Measurements from ENCODE around the gene MPZL2. TPM values are rescaled to one million over a fixed set of nuclear protein-coding genes. Genes with fewer than 3 reads are reported as not detected.

Gene MPZL2
- total and polyA plus RNA-seq, 2 of the 13 experiments (the other 11 are each of a cell fraction or from before 2014, with no cell fraction given), result 27.9 to 53.7 TPM

DNA sequence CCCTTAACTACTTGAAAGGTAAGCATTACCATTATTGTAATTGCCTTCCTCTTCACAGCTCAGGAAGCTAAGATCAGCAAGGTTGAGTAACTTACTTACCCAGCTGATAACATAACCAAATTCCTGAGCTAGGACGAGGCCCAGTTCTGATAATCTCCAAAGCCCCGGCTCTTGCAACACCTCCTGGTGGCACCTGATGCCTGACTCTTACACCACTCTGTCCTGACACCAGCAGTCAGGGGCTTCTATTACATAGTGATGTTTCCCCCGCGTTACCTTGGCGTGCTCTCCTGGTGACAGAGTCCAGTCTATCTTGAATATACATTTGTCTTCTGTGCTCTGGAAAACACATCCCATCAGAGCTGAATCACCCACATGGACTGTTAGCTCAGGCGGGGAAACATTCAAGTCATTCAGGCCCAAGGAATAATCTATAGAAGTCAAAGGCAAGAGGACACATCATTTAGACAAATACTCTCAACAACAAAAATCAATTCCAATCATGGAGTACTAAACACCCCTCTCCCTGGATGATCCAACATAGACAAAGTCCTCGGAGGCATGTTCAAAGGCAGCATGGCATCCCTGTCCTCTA is 51.9 kb downstream of the MPZL2 start (continued):
- TF ChIP-seq, protein P1, sequence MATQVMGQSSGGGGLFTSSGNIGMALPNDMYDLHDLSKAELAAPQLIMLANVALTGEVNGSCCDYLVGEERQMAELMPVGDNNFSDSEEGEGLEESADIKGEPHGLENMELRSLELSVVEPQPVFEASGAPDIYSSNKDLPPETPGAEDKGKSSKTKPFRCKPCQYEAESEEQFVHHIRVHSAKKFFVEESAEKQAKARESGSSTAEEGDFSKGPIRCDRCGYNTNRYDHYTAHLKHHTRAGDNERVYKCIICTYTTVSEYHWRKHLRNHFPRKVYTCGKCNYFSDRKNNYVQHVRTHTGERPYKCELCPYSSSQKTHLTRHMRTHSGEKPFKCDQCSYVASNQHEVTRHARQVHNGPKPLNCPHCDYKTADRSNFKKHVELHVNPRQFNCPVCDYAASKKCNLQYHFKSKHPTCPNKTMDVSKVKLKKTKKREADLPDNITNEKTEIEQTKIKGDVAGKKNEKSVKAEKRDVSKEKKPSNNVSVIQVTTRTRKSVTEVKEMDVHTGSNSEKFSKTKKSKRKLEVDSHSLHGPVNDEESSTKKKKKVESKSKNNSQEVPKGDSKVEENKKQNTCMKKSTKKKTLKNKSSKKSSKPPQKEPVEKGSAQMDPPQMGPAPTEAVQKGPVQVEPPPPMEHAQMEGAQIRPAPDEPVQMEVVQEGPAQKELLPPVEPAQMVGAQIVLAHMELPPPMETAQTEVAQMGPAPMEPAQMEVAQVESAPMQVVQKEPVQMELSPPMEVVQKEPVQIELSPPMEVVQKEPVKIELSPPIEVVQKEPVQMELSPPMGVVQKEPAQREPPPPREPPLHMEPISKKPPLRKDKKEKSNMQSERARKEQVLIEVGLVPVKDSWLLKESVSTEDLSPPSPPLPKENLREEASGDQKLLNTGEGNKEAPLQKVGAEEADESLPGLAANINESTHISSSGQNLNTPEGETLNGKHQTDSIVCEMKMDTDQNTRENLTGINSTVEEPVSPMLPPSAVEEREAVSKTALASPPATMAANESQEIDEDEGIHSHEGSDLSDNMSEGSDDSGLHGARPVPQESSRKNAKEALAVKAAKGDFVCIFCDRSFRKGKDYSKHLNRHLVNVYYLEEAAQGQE (IDR thresholded peaks at IDR 0.05; ENCODE audit: borderline replicate concordance in 1 of 2, low read depth in 1 of 2, low read length in 2 of 2), result 0 out of 4 replicates have a peak, but pooled peaks of 1 of the 2 experiments have one; percentile 12
- TF ChIP-seq, protein P2, sequence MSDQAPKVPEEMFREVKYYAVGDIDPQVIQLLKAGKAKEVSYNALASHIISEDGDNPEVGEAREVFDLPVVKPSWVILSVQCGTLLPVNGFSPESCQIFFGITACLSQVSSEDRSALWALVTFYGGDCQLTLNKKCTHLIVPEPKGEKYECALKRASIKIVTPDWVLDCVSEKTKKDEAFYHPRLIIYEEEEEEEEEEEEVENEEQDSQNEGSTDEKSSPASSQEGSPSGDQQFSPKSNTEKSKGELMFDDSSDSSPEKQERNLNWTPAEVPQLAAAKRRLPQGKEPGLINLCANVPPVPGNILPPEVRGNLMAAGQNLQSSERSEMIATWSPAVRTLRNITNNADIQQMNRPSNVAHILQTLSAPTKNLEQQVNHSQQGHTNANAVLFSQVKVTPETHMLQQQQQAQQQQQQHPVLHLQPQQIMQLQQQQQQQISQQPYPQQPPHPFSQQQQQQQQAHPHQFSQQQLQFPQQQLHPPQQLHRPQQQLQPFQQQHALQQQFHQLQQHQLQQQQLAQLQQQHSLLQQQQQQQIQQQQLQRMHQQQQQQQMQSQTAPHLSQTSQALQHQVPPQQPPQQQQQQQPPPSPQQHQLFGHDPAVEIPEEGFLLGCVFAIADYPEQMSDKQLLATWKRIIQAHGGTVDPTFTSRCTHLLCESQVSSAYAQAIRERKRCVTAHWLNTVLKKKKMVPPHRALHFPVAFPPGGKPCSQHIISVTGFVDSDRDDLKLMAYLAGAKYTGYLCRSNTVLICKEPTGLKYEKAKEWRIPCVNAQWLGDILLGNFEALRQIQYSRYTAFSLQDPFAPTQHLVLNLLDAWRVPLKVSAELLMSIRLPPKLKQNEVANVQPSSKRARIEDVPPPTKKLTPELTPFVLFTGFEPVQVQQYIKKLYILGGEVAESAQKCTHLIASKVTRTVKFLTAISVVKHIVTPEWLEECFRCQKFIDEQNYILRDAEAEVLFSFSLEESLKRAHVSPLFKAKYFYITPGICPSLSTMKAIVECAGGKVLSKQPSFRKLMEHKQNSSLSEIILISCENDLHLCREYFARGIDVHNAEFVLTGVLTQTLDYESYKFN (CRISPR knock-in tag; conservative IDR thresholded peaks at IDR 0.05), result peak; percentile 95
- TF ChIP-seq, protein P3, sequence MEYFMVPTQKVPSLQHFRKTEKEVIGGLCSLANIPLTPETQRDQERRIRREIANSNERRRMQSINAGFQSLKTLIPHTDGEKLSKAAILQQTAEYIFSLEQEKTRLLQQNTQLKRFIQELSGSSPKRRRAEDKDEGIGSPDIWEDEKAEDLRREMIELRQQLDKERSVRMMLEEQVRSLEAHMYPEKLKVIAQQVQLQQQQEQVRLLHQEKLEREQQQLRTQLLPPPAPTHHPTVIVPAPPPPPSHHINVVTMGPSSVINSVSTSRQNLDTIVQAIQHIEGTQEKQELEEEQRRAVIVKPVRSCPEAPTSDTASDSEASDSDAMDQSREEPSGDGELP (IDR thresholded peaks at IDR 0.05; ENCODE audit: borderline replicate concordance, low read depth), result peak; percentile 99
- TF ChIP-seq IKZF4 (CRISPR knock-in tag; IDR thresholded peaks at IDR 0.05; ENCODE audit: borderline replicate concordance, low read depth, not compliant biosample characterization) (no peak), MED1 (CRISPR knock-in tag; IDR thresholded peaks at IDR 0.05) (peak; percentile 96), ZNF292 (CRISPR knock-in tag; IDR thresholded peaks at IDR 0.05; ENCODE audit: borderline replicate concordance, low read depth) (0 out of 2 replicates have a peak, but pooled peaks have one; percentile 44), ASH2L (IDR thresholded peaks at IDR 0.05; ENCODE audit: insufficient read length, low read depth, low read length) (peak; percentile 82), ZNF253 (CRISPR knock-in tag; IDR thresholded peaks at IDR 0.05; ENCODE audit: borderline replicate concordance) (0 out of 2 replicates have a peak, but pooled peaks have one; percentile 30), MYNN (CRISPR knock-in tag; IDR thresholded peaks at IDR 0.05; ENCODE audit: low read depth) (peak; percentile 98), RARA (CRISPR knock-in tag; IDR thresholded peaks at IDR 0.05) (peak; percentile 84)
- TF ChIP-seq, protein P4, sequence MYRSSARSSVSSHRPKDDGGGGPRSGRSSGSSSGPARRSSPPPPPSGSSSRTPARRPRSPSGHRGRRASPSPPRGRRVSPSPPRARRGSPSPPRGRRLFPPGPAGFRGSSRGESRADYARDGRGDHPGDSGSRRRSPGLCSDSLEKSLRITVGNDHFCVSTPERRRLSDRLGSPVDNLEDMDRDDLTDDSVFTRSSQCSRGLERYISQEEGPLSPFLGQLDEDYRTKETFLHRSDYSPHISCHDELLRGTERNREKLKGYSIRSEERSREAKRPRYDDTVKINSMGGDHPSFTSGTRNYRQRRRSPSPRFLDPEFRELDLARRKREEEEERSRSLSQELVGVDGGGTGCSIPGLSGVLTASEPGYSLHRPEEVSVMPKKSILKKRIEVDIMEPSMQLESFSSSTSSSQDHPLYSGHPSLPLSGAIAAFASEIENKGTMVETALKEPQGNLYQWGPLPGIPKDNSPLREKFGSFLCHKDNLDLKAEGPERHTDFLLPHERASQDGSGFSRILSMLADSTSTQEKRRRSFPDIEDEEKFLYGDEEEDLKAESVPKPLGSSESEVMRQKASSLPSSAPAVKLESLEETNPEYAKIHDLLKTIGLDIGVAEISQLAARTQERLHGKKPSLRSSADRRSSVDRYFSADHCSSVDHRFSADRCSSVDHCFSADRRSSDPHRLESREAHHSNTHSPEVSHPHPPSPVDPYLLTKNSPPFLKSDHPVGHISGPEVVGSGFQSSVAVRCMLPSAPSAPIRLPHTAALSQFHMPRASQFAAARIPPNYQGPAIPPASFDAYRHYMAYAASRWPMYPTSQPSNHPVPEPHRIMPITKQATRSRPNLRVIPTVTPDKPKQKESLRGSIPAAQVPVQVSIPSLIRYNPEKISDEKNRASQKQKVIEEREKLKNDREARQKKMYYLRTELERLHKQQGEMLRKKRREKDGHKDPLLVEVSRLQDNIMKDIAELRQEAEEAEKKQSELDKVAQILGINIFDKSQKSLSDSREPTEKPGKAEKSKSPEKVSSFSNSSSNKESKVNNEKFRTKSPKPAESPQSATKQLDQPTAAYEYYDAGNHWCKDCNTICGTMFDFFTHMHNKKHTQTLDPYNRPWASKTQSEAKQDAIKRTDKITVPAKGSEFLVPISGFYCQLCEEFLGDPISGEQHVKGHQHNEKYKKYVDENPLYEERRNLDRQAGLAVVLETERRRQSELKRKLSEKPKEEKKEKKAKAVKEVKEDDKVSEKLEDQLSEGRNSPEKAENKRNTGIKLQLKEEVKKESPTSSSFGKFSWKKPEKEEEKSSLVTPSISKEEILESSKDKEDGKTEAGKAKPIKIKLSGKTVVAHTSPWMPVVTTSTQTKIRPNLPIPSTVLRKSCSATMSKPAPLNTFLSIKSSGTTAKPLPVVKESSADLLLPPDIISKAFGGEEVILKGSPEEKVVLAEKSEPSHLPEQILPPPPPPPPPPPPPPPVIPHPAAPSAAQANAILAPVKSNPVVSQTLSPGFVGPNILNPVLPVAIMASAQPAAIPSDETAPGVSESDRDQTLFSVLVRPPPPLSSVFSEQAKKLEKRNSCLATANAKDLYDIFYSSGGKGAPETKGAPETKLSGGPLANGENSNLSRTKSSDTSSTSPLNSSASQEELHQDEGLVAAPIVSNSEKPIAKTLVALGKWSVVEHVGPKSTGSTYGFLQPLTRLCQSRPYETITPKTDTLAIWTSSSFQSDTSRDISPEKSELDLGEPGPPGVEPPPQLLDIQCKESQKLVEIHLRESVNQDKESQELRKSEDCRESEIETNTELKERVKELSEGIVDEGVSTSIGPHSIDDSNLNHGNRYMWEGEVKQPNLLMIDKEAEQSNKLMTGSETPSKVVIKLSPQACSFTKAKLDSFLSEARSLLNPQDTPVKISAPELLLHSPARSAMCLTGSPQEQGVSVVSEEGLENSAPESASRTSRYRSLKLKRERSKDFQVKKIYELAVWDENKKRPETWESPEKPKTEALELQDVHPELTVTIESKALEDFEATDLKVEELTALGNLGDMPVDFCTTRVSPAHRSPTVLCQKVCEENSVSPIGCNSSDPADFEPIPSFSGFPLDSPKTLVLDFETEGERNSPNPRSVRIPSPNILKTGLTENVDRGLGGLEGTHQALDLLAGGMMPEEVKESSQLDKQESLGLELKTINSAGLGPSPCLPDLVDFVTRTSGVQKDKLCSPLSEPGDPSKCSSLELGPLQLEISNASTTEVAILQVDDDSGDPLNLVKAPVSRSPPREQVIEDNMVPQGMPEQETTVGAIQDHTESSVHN (CRISPR knock-in tag; IDR thresholded peaks at IDR 0.05), result peak; percentile 82; the same call in 1 of the 2 replicates
